ENCODE results near the gene ARID4B.
"Not testable (repeated sequence)": the region's sequence is repeated elsewhere in the genome, so short reads cannot be mapped to it uniquely, and the experiment has no call there.

Gene ARID4B, protein sequence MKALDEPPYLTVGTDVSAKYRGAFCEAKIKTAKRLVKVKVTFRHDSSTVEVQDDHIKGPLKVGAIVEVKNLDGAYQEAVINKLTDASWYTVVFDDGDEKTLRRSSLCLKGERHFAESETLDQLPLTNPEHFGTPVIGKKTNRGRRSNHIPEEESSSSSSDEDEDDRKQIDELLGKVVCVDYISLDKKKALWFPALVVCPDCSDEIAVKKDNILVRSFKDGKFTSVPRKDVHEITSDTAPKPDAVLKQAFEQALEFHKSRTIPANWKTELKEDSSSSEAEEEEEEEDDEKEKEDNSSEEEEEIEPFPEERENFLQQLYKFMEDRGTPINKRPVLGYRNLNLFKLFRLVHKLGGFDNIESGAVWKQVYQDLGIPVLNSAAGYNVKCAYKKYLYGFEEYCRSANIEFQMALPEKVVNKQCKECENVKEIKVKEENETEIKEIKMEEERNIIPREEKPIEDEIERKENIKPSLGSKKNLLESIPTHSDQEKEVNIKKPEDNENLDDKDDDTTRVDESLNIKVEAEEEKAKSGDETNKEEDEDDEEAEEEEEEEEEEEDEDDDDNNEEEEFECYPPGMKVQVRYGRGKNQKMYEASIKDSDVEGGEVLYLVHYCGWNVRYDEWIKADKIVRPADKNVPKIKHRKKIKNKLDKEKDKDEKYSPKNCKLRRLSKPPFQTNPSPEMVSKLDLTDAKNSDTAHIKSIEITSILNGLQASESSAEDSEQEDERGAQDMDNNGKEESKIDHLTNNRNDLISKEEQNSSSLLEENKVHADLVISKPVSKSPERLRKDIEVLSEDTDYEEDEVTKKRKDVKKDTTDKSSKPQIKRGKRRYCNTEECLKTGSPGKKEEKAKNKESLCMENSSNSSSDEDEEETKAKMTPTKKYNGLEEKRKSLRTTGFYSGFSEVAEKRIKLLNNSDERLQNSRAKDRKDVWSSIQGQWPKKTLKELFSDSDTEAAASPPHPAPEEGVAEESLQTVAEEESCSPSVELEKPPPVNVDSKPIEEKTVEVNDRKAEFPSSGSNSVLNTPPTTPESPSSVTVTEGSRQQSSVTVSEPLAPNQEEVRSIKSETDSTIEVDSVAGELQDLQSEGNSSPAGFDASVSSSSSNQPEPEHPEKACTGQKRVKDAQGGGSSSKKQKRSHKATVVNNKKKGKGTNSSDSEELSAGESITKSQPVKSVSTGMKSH (N-terminal part only)

DNA sequence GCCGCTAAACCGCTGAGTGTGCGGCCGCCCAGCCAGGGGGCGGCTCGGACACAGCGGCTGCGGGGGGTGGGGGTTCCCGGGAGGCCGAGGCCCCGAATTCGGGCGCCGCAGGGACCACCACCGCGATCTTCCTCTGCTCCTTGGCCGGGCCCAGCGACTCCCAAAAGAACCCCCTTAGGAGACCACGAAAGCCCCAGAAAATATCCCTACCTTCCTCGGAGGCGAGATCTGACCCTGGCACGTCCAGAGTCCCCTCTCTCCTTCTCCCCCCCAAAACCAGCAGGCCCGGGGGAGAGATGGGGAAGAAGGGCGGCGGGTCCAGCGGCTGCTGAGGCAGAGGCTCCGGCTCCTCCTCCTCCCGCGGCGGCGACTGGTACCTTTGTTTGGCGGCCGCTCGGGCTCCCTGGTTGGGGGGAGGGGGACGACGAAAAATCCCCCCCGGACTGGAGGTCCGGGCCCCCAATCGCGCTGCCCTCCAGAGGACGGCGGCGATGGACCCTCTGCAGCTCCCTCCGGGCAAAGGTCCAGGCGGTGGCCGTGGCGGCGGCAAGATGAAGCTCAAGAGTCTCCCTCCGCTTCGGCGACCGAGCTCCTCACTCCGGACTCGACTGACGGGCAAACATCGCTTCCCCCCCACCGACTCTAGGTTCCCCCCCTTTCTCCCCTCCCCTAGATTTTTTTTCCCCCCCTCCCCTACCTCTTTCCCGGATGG is at the start of gene ARID4B:
ARID4B (minus strand) TSS at position 621 of the 712 bp plus-strand sequence. CDS start 1,260 bp downstream, outside the sequence.
- no peak for DNase-seq

DNA sequence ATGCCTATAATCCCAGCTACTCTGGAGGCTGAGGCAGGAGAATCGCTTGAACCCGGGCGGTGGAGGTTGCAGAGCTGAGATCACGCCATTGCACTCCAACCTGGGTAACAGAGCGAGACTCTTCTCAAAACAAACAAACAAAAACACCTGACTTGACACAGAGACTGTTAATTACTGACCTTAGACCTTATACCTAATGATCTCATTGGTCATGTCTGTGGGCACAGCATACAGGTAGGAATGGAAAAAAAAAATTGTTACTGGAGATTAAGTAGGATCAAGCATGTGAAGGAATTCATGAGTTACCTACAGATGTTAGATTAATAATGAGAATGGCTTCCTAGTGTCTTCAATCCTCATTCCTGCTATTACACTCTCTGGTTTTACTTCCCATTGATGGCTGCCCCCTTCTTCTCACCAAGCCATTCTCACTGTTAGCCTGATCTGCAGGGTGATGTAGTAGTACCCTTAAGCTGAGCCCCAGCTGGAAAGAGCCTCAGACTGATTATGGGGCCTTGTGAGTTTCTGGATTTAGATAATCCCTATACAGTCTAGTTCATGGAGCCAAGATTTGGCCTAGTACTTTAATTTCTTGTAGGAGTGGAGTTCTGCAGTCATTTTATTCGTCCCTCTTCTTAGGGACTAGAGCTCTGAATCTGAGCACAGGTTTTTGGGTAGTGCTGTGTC is 48.1 kb upstream of the ARID4B start:
- DNase-seq = no peak

DNA sequence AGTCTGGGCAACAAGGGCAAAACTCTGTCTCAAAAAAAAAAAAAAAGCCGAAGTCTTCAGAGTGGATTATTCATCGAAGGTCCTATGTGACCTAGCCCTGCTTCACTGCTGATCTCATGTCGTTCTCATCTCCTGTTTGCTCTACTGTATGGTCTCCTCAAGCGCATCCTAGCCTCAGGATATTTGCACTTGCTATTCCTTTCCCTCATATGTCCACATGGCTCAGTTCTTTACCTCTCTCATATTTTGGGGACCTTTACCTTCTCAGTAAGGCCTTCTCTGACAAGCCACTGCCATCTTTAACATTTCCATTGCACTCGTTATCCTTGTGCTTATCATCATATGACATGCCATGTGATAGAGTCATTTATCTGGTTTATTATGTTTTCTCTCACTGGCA is 41.8 kb upstream of the ARID4B start:
- DNase-seq = no peak

DNA sequence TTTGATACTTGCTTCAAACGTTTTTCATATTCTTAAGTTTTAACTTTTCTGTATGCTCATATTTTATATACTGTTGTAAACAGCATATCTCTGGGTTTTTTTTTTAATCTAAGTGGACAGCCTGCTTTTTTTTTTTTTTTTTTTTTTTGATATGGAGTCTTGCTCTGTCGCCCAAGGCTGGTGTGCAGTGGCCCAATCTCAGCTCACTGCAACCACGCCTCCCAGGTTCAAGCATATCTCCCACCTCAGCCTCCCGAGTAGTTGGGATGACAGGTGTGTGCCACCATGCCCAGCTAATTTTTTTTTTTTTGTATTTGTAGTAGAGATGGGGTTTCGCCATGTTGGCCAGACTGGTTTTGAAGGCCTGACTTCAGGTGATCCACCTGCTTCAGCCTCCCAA is 40.4 kb upstream of the ARID4B start:
- DNase-seq = no peak

DNA sequence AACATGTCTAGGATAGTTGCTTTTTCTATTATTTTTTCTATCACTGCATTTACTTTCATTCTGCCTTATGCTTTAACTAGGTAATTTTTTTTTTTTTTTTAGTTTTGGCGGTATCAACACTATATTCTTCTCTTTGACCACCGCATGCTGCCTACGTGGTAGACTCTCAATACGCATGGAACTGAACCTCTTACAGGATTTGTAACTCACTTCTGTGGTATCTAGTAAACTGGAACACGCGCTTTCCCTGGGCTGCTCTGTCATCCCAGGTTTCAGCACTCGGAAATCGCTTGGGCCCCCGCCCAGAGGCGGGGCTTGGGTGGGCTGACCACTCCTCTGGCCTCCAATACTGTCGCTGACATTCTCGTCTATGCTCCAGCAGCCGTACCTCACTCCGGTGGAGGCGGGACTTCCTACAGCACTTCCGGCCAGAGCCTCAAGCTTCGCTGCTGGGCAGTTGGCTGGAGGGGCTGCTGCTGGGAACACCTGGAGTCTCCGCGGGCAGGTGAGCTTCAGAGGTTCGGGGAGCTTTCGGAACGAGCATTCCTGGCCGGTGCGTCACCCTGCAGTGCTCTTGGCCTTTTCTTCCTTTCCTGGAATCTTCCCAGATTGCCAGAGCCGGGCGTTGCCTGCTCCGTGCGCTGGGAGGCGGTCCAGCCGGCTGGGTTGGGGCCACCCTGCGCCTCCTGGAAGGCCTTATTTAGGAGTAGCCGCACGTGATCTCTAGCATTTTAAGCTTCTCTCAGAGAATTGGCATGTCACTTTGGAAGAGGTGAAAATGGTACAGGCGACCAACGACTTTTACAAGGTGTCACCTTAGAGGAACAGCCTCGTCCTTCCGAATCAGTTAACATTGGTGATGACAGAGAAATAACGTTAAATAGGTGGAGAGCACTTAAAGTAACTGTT is 39.3 kb upstream of the ARID4B start, which contains the start of gene TBCE:
TBCE (plus strand) TSS at position 428 of the 909 bp plus-strand sequence. CDS start 12,623 bp downstream, outside the sequence.
- peak; percentile 95 for DNase-seq

DNA sequence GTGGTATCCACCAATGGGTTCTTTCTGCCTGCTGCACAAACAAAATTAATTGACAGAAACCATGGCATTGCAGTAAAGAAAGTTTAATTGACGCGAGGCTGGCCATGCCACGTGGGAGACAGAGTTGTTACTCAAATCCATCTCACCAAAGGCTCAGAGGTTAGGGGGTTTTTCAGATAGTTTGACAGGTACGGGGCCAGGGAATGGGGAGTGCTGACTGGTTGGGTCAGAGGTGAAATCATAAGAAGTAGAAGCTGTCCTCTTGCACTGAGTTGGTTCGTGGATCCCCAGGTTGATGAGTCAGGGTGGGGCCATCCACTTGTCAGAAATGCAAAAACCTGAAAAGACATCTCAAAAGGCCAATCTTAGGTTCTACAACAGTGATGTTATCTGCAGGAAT is 38.3 kb upstream of the ARID4B start:
- DNase-seq = peak; percentile 21

DNA sequence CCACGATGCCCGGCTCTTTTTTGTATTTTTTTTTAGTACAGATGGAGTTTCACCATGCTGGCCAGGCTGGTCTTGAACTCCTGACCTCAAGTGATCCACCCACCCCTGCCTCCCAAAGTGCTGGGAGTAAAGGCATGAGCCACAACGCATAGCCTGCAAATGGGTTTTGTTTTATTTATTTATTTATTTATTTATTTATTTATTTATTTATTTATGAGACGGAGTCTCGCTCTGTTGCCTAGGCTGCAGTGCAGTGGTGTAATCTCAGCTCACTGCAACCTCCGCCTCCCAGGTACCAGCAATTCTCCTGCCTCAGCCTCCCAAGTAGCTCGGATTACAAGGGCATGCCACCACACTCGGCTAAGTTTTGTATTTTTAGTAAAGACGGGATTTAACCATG is 36.2 kb upstream of the ARID4B start:
- DNase-seq = not testable (repeated sequence)

DNA sequence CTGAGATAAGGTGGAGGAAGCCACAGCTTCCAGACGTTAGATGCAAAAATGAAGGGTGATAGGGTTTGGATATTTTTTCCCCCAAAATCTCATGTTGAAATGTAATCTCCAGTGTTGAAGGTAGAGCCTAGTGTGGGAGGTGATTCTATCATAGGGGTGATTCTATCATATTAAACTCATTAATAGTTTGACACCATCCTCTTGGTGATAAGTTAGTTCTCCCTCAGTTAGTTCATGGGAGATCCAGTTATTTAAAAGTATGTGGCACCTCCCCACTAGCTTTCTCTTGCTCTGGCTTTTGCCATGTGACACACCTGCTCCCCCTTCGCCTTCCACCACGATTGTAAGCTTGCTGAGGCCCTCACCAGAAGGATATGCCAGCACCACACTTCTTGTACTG is 30.9 kb upstream of the ARID4B start:
- DNase-seq = no peak

DNA sequence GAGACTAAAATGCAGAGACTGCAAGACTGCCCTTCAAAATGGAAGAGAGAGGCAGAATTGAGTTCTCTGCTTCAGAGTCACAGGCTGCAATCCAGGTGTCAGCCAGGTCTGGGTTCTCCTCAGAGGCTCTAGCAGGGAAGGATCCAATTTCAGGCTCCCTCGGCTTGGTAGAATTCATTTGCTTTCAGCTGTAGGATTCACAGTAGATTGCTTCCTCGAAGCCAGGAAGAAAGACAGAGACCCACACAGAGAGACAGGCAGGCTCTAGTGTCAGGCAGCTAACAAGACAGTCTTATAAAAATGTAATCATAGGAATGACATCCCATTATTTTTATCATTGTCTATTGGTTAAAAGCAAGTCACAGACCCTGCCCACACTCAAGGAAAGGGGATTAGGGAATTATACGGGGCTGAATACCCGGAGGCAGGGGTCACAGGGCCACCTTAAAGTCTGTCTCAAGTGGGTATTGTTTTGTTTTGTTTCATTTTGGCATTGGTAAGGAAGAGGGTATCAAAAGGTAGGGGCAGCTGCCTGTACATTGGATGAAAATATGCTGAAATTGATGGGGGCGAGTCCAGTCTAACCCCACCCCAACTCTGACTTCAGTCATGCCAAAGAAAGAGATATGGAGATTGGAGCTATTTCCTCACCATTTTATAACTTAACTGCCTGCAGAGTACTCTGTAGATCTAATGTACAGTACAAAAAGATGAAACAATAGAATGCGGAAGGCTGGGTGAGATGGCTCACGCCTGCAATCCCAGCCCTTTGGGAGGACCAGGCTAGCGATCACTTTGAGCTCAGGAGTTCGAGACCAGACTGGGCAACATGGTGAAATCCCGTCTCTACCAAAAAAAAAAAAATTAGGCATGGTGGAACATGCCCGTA is 29.8 kb upstream of the ARID4B start:
- no peak for DNase-seq

DNA sequence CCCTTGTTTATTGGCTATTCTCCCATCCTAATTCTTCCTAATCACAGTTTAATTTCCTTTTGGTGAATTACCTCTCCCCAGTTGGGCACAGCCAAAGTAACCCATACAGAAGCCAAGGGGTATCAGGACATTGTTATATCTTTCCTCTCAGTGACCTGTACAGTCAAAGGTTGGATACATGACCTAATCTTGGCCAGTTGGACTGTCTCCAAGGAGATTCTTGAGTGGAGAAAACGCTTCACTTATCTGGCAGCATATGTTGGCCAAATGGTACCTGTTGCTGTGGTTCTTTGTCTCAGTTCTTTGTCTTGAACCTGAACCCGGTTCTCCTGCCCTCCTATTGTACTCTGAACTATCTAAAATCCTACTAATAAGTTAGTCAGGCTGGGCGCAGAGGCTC is 23.9 kb upstream of the ARID4B start:
- no peak for DNase-seq

DNA sequence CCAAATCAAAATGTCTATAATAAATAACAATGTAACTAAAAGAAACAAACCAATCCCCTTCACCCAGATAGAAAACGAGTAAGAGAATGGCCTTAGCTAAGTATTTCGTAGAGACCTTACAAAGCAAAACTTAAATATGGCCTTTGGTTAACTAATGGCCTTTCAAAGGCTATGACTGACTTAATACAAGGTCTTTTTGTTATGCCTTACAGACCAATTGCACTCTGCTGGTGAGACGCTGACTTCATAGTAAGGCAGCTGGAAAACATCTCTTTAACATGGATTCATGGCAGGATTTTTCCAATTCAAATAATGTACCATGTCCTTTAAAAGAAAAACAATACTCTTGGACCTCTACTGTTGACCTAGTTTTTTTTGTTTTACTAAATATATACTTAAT is 23.5 kb upstream of the ARID4B start:
- DNase-seq = no peak

DNA sequence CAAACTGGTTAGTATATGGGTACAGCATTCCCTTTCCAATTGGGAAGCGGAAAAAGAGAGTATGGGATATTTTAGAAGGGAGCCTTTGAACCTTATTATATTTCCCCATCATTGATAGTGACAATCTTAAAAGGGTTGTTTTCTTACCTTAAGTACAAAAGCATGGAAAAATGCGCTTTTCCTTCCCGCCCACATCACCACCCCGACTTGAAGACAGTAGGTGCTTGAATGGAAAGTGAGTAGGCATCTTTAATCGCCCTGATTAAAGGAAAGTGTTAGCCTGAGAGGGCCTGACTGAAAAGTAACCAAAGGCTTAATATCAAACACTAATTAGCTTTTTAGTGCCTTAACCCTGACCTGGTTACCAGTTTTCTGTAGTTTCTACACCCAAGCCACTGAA is 15.7 kb upstream of the ARID4B start:
- DNase-seq = no peak

DNA sequence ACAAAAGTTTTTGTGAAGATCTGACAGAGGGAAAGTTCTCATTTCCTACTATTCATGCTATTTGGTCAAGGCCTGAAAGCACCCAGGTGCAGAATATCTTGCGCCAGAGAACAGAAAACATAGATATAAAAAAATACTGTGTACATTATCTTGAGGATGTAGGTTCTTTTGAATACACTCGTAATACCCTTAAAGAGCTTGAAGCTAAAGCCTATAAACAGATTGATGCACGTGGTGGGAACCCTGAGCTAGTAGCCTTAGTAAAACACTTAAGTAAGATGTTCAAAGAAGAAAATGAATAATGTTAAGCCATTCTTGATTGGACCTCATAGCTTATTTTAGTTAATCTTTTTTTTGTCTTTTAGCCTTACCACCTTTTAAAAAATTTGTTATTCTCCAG is 14.5 kb upstream of the ARID4B start:
- no peak for DNase-seq

DNA sequence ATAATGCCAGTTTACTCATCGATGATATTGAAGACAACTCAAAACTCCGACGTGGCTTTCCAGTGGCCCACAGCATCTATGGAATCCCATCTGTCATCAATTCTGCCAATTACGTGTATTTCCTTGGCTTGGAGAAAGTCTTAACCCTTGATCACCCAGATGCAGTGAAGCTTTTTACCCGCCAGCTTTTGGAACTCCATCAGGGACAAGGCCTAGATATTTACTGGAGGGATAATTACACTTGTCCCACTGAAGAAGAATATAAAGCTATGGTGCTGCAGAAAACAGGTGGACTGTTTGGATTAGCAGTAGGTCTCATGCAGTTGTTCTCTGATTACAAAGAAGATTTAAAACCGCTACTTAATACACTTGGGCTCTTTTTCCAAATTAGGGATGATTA is 14.1 kb upstream of the ARID4B start:
- DNase-seq = no peak

DNA sequence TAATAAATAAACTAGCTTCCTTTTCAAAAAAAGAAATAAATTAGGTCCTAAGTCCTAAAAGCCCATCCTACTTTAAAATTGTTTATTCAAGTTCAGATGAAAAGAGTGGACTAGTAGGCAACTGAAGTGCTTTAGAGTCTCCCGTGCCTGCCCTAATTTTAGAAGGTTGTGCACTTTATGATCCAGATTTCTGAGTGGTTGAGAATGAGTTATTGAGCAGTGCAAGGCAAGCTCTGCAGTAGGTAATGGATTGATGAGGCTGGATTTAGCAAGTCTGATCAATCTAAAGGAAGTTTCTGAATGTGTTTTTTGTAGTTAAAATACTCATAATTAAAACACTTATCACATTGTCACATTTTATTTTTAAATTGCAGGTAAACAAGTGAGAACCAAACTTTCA is 13.4 kb upstream of the ARID4B start:
- DNase-seq = no peak

DNA sequence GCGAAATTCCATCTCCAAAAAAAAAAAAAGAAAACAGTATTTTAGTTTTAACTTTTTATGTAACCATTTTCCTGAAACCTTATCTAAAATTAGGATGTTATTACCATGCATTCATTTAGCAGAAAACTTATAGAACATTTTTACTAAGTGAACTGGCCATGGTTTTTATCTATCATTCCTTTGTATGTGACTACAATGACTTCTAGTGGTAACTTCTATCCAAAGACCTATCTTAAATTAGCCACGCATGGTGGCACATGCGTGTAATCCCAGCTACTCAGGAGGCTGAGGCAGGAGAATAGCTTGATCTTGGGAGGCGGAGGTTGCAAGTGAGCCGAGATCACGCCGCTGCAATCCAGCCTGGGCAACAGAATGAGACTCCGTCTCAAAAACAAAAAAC is 11.8 kb upstream of the ARID4B start:
- no peak for DNase-seq

DNA sequence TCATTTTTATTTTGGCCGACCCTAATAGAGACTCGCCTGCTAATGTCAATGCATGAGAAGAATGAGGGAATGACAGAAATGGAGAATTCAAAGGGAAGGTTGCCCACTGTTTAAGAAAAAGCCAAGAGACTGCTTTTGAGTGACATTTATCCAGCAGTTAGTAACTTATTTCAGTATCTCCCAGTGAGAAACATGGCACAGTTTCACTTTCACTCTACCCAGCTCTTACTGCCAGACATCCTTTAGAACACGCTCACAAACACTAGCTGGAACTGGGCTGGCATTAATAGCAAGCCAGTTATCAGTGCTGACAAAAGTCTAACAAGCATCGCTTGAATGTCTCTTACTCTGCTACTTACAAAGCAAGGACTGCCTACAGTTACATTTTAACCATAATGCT is 8.9 kb upstream of the ARID4B start:
- DNase-seq = peak; percentile 45

DNA sequence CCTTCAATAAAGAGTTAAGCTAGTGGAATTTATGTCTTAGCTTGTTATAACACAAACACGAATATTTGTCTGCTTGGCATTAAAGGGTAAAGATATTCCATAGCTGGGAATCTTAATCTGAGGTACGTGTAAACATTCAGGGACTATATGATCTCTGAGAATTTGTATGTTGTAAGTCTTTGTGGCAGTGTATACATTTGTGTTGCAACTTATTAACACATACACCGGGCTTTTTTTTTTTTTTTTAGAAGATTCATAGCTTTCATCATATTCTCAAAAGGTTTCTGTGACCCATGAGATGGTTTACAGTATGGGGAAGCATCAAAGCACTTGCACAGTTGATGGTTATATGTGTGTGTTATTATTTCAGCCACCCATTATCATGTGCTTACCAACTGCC is 3.4 kb upstream of the ARID4B start:
- no peak for DNase-seq

DNA sequence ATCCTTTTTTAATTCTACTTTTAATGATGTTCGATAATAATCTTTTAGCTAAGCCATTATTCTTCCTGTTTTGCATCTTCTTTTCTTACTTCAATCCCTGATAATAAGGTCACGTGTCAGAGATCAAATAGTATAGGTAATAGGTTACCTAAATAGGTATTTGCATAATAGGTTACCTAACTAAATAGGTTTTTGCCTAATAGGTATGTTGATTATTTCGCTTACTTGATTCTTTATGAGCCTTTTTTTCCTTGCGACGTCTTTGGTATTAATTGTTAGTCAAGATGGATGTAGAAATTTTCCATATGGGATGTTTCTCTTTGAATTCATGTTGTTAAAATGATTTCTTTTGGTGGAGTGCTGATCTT is 2.9 kb upstream of the ARID4B start:
- DNase-seq = no peak
